Stomach (tissue), 9 donors: ENCODE results near the gene TSHZ2. TPM values are rescaled to one million over a fixed set of nuclear protein-coding genes. Genes with fewer than 3 reads are reported as not detected.
A peak's percentile ranks its signal among the peaks of the same experiment; 100 is the strongest.

Source experiments
- DNase-seq, 2 donors: peaks; one replicate each; pipeline versions ENCODE4 v3.0.0 to v3.0.0-alpha.2; 2013 to 2019
- H3K27ac ChIP-seq, 5 donors: fragments of 200-600 bp in 4 of 5; sonication (generic) in 4 of 5; one replicate each; pipeline ENCODE4 v1.5.1; 2013 to 2019; ENCODE audit warnings: mild to moderate bottlenecking in 1 of 5, moderate library complexity in 1 of 5
- H3K27me3 ChIP-seq, 3 donors: fragments of 200-600 bp; sonication (generic); one replicate each; pipeline ENCODE4 v1.5.1; 2017 to 2019; ENCODE audit warnings: mixed run types in 1 of 3
- H3K36me3 ChIP-seq, 4 donors: fragments of 200-600 bp; sonication (generic); 1 replicate in 3 of 4; 2 replicates in 1 of 4; pipeline ENCODE4 v1.5.1; 2016 to 2019
- H3K4me1 ChIP-seq, 4 donors: fragments of 200-600 bp; sonication (generic); one replicate each; pipeline ENCODE4 v1.5.1; 2016 to 2019
- H3K4me3 ChIP-seq, 4 donors: fragments of 200-600 bp; sonication (generic) in 3 of 4; one replicate each; pipeline ENCODE4 v1.5.1; 2016 to 2019; ENCODE audit warnings: mild to moderate bottlenecking in 1 of 4
- H3K9me3 ChIP-seq, 4 donors: fragments of 200-600 bp; sonication (generic); one replicate each; pipeline ENCODE4 v1.5.1; 2016 to 2019
- EP300 ChIP-seq: sonication (generic); formaldehyde crosslinking; IDR thresholded peaks from one replicate; pipeline ENCODE4 v1.6.1; 2017; ENCODE audit warnings: antibody characterized with exemption
- POLR2A ChIP-seq, 4 donors: fragments of 450-650 bp; IDR thresholded peaks; one replicate each; pipeline ENCODE4 v1.6.1; 2016; ENCODE audit warnings: antibody characterized with exemption in 4 of 4, control low read depth in 2 of 4, mild to moderate bottlenecking in 1 of 4, moderate library complexity in 1 of 4
- POLR2AphosphoS5 ChIP-seq, 3 donors: sonication (generic); formaldehyde crosslinking; IDR thresholded peaks; one replicate each; pipeline ENCODE4 v1.6.1; 2016; ENCODE audit warnings: antibody characterized with exemption in 3 of 3
- WGBS, 5 donors: extraction: QIAGEN DNeasy Blood & Tissue Kit in 3 of 5; methylation state at CpG; one replicate each; pipeline versions ENCODE4 v1.1.5 to v1.1.7; 2013 to 2018; 5-methylcytosine and 5-hydroxymethylcytosine counted together
- intact Hi-C: fragments of 100-400 bp; cut with DNase I; formaldehyde crosslinking; loops from one replicate; pipeline ENCODE4 v1.15.1; 2023; ENCODE audit warnings: low total_unique reads
- polyA plus RNA-seq, 3 donors: library from polyadenylated mRNA; stranded (reverse); fragments of 200-250 nt; gene quantifications; one replicate each; pipeline ENCODE4 v1.2.3, GENCODE V29; 2013
- total RNA-seq, 5 donors: library from RNA; depleted of rRNA; stranded (reverse); fragments of >200 nt; gene quantifications; one replicate each; pipeline versions ENCODE4 v1.1.0 to v1.2.3, GENCODE V29; 2014 to 2016
- TF ChIP-seq, protein P1 (sequence below), 7 experiments: fragments of 450-650 bp in 4 of 7; fragments of 200-600 bp in 3 of 7; sonication (generic) in 3 of 7; IDR thresholded peaks; one replicate each; pipeline ENCODE4 v1.5.1; 2016 to 2019; ENCODE audit warnings: antibody characterized with exemption in 7 of 7, control low read depth in 2 of 7, mild to moderate bottlenecking in 1 of 7
- donor health status: healthy with polysubstance abuse.
- donor health status: Bipolar disorder and iron deficiency.
- donor health status: healthy.

The TSHZ2 gene
- total and polyA plus RNA-seq, 8 donors, result 2.9 to 20.5 (median 5.8) TPM

DNA sequence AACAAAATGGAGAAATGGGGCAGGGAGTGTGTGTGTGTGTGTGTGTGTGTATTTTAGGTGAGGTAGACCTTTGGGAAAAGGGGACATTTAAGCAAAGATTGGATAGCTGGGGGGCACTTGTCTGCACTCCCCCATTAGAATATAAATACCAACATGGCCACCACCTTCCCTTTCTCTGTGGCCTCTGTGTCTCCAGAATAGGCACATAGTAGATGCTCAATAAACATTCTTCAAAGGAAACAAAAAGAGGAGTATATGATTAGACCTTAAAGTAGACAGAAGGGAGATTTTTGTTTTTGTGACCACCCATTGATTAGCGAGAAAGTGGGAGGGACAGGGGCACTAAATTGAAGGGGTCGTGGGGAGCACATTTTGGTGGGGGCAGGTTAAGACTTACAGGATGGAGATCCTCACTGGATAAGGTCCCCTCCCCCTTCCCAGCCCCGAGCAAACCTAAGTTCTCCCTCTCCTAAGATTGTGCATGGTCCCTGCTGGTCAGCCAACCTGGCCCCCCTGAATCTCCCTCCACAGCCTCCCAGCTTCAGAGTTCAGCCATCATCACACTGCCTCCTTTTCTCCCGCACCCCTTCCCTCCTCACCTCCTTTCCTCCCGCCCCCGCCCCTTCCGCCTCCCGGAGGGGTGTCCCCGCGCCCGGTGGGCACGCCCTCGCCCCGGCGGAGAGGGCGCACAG, 514 bp upstream of the TSHZ2 start:
- H3K36me3 ChIP-seq, result no peaks in the 10 kb centered on the region
- H3K9me3 ChIP-seq, result no peaks in the 10 kb centered on the region
- 6 to 9% (median 6%) methylated on average over 13 to 16 of the region's 16 CpGs for WGBS, 5 donors
- DNase-seq, result no peak
- TF ChIP-seq, protein P1, sequence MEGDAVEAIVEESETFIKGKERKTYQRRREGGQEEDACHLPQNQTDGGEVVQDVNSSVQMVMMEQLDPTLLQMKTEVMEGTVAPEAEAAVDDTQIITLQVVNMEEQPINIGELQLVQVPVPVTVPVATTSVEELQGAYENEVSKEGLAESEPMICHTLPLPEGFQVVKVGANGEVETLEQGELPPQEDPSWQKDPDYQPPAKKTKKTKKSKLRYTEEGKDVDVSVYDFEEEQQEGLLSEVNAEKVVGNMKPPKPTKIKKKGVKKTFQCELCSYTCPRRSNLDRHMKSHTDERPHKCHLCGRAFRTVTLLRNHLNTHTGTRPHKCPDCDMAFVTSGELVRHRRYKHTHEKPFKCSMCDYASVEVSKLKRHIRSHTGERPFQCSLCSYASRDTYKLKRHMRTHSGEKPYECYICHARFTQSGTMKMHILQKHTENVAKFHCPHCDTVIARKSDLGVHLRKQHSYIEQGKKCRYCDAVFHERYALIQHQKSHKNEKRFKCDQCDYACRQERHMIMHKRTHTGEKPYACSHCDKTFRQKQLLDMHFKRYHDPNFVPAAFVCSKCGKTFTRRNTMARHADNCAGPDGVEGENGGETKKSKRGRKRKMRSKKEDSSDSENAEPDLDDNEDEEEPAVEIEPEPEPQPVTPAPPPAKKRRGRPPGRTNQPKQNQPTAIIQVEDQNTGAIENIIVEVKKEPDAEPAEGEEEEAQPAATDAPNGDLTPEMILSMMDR (IDR thresholded peaks at IDR 0.05), result no peak
- no peak for TF ChIP-seq POLR2A (IDR thresholded peaks at IDR 0.05)
- no peak for TF ChIP-seq POLR2AphosphoS5 (IDR thresholded peaks at IDR 0.05)
- no peak for TF ChIP-seq EP300
- H3K4me1 ChIP-seq, result peaks cover 0 to 37% (median 18%) of the 10 kb centered on the region in 4 donors
- H3K27ac ChIP-seq, result peak overlapping the region in 4 of 5 donors; percentile 4 to 79 (median 70)
- intact Hi-C loops, result no loop called here
- peaks cover 0 to 32% (median 13%) of the 10 kb centered on the region in 3 donors for H3K27me3 ChIP-seq
- H3K4me3 ChIP-seq, result peak overlapping the region; percentile 45 to 53 (median 50)

DNA sequence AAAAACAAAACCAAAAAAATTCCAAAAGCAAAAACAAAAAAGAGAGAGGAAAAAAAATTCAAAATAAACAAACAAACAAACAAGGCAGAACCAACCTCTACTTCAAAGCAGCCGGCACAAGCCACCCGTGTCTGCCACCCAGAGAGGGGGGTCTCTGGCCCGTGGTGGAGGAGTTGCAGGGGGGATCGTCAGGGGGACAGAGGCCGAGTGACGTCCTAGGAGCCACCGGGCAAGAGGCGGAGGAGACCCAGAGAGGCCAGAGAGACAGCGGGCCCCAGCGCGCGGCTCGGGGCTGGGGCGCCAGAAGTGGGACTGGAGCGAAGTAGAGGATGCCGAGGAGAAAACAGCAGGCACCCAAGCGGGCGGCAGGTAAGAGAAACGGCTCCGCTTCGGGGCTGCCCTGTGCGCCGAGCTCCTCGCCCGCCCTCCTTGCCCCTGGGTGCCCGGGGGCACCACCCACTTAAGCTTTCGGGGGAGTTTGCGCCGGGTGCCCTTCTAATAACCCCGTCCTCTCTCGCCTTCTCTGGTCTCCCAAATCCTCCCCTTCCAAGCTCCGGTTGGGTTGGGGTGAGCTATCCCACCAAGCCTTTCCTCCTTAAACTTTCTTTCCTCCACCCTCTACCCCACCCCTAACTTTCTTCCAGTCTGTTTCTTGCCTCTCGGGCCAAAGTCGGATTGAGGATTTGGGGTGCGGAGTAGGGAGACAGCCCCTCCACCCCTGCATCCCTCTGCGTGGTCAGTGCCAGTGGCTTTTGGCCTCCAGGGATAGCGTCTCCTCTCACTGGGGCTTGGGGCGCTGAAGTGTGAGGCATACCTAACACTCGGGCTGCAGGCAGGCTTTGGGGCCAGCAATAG, 1.0 kb downstream of the TSHZ2 start:
- Histone ChIP-seq H3K36me3 (no peaks in the 10 kb centered on the region), H3K4me1 (peaks cover 0 to 37% (median 18%) of the 10 kb centered on the region in 4 donors), H3K27me3 (peaks cover 0 to 32% (median 13%) of the 10 kb centered on the region in 3 donors), H3K9me3 (no peaks in the 10 kb centered on the region), H3K27ac (peak overlapping the region; percentile 53 to 79 (median 67)), H3K4me3 (peak overlapping the region; percentile 45 to 53 (median 50))
- intact Hi-C loops, result no loop called here
- DNase-seq, result peak in 1 of 2 donors; percentile 69
- WGBS, 5 donors, result 5 to 8% (median 6%) methylated on average over 30 to 39 of the region's 39 CpGs
- no peak for TF ChIP-seq EP300
- TF ChIP-seq, protein P1 (IDR thresholded peaks at IDR 0.05), result no peak
- no peak for TF ChIP-seq POLR2AphosphoS5 (IDR thresholded peaks at IDR 0.05)
- no peak for TF ChIP-seq POLR2A (IDR thresholded peaks at IDR 0.05)

DNA sequence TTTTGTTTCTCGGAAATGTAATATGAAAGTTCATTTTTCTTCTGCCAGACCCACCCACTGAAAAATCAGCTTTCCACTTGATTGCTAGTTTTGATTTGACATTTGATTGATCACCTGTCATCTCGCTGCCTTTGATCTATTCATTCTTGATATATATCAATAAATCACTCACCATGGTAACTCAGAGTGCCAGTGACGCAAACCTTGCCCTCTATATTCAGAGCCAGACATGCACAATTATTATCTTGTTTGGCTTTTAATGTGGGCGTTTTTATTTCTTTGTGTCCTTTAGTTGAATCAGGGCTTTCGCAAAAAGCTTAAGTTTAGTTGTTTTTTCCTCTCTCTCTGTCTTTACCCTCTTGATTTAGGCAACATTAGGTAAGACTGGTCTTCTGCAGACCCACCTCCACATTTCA, 2.0 kb downstream of the TSHZ2 start:
- Histone ChIP-seq H3K36me3 (no peaks in the 10 kb centered on the region), H3K27ac (peak overlapping the region in 4 of 5 donors; percentile 63 to 79 (median 72)), H3K9me3 (no peaks in the 10 kb centered on the region), H3K4me1 (peaks cover 0 to 37% (median 18%) of the 10 kb centered on the region in 4 donors), H3K4me3 (peak overlapping the region; percentile 3 to 53 (median 50)), H3K27me3 (peaks cover 0 to 32% (median 13%) of the 10 kb centered on the region in 3 donors)
- peak in 1 of 2 donors; percentile 54 for DNase-seq
- intact Hi-C loops, result no loop called here
- TF ChIP-seq POLR2AphosphoS5 (IDR thresholded peaks at IDR 0.05) (no peak), POLR2A (IDR thresholded peaks at IDR 0.05) (no peak), EP300 (no peak)
- TF ChIP-seq, protein P1 (IDR thresholded peaks at IDR 0.05), result no peak
- WGBS, 5 donors, result 23 to 36% (median 25%) methylated on average over 5 of the region's 5 CpGs

DNA sequence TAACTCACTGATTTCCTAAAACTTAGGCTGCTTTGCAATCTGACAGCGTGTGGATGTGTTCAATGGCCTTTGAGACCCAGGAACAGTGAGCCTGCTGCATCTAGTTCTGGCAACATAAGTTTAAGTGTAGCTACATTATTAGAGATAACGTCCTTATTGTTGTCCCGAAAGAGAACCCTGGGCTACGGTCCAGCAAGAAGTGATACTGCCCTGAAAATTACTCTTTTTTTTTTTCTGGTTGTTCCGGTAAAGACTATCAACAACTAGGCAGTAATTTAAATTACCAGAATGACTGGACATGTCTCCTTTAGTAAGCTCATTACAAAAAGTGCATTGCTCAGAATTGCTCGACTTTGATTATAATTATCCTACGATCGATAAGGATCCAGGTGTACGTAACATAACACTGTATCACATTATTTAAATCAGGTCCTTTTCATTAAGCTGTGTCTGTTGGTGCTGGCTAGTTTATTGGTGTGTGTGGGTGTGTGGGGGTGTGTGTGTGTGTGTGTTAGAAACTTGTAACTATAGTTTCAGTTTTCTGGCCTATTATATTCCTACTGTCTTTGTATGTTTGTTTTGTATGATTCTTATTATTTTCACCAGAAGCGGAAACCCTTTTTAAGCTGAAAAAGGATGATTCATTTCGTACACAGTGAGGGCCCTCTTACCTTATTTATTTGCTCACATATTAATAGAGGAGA, 3.0 kb downstream of the TSHZ2 start:
- H3K36me3 ChIP-seq, result no peaks in the 10 kb centered on the region
- H3K27ac ChIP-seq, result peak overlapping the region in 4 of 5 donors; percentile 20 to 79 (median 64)
- DNase-seq, result peak; percentile 48 to 62
- intact Hi-C loops, result no loop called here
- WGBS, 5 donors, result 27 to 40% (median 30%) methylated on average over 11 of the region's 11 CpGs
- peaks cover 0 to 32% (median 13%) of the 10 kb centered on the region in 3 donors for H3K27me3 ChIP-seq
- H3K4me1 ChIP-seq, result peaks cover 0 to 37% (median 18%) of the 10 kb centered on the region in 4 donors
- H3K4me3 ChIP-seq, result peak overlapping the region; percentile 3 to 50 (median 32)
- no peak for TF ChIP-seq POLR2A (IDR thresholded peaks at IDR 0.05)
- no peak for TF ChIP-seq EP300
- TF ChIP-seq, protein P1 (IDR thresholded peaks at IDR 0.05), result no peak
- TF ChIP-seq POLR2AphosphoS5 (IDR thresholded peaks at IDR 0.05), result no peak
- no peaks in the 10 kb centered on the region for H3K9me3 ChIP-seq
